Epidermal melanocyte (primary cell): Measurements from ENCODE around the gene SLC26A11.
A peak's percentile ranks its signal among the peaks of the same experiment; 100 is the strongest.
"Not testable (repeated sequence)": the region's sequence is repeated elsewhere in the genome, so short reads cannot be mapped to it uniquely, and the experiment has no call there.

Experiments used
- DNase-seq: peaks from one replicate; pipeline ENCODE4 v3.0.0; 2011; ENCODE audit warnings: low spot score; ENCODE audit not compliant: insufficient read length

Gene SLC26A11

DNA sequence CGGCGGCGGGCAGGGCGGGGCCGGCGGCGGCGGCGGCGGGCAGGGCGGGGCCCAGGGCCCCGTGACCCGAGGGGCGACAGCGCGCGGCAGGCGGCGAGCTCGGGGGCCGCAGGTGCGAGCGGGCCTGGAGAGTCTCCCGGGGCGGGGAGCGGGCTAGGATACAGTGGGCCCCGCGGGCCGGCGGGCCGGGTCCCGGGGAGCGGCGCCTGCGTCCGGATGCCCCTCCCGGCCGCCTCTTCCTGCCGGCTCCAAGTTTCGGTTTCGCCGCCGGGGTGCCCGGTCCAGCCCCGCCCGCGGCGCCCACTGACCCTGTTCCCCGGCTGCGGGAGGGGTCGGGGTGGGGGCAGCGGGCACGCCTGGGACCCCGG lies 40.5 kb downstream of the SLC26A11 start, which contains the start of gene RNF213:
TSS of gene RNF213 (plus strand) at position 62 of the 368 bp plus-strand sequence. CDS start 2,830 bp downstream, outside the sequence.
- peak; percentile 61 for DNase-seq

DNA sequence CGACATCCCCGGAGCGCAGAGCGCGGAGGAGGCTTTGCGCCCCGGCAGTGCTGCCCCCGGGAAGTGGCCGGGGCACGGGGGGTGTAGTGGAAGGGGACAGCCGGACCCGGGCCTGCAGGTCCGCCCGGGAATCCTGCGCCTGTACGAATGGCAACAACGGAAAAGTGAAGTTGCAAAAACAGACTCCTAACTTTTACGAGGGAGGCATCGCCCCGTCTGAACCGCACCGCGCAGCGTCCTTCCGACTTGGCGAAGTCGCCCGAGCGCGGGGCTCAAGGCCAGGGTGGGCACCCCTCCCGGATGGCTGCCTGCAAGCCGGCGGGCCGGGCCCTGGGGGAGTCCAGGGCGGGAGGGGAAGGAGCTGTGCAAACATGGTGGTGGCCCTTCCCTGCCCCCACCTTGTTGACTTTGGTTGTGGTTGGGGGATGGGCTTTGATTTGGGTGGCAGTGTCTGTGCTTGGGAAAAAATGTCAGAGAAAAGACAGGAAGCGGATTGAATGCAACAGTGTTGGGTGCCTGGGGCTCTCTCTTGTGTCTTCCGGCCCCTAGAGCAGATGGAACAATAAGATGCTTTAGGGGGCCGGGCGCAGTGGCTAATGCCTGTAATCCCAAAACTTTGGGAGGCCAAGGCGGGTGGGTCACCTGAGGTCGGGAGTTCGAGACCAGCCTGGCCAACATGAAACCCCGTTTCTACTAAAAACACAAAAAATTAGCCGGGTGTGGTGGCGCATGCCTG lies 41.1 kb downstream of the SLC26A11 start:
- peak; percentile 89 for DNase-seq

DNA sequence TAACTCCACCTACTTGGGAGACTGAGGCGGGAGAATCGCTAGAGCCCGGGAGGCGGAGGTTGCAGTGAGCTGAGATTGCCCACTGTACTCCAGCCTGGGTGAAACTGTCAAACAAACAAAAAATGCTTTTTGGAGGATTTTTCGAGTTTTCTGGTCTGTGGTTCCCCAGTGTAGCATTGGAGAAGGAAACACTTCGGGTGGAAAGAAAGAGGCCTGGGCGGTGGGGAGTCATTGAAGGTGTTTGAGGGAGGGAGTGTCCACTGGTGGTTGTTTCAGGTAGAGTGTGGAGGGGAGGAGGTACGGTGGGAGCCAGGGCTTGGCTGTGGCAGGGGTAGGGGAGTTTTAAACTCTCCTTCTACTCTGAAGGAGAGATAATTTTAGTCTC lies 41.7 kb downstream of the SLC26A11 start:
- no peak for DNase-seq

DNA sequence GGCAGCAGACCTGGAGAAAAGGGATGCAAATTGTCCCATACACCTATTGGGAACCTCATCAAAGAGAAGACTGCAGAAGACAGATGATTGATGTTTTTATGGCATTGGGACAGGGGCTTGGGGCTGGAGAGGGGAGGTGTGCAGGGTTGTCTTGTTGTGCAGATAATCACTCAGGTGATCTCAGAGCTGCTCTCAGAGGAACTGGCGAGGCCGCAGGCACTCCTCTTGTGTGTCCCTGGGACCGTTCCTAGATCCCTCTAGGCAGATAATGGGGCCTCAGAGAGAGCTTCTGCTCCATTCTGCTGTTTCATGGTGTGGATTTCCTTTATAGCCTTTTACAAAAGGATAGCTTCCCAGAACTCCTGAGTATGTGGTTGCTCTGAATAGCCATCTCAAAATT lies 42.1 kb downstream of the SLC26A11 start:
- no peak for DNase-seq

DNA sequence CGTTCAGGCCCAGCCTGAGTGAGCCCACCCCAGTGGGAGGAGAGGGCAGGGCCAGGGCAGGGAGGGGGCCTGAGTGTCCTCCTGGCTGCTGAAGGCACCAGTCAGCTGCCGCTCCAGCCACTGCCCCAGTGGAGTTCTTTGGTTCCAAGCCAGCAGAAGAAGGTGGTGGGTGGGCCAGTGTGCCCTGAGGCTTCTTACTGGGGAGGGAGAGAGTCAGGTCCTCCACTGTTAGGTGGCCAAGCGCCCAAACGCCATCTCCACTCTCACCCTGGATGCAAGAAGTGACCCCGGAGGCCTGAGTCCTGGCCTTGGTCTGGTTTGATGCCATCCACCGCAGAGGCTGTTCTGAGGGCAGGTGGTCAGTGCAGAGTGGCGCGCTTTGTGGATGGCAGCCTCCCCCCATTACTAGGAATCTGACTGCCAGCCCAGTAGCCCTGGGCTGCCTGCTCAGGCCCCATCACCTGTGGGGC lies 42.6 kb downstream of the SLC26A11 start:
- no peak for DNase-seq

DNA sequence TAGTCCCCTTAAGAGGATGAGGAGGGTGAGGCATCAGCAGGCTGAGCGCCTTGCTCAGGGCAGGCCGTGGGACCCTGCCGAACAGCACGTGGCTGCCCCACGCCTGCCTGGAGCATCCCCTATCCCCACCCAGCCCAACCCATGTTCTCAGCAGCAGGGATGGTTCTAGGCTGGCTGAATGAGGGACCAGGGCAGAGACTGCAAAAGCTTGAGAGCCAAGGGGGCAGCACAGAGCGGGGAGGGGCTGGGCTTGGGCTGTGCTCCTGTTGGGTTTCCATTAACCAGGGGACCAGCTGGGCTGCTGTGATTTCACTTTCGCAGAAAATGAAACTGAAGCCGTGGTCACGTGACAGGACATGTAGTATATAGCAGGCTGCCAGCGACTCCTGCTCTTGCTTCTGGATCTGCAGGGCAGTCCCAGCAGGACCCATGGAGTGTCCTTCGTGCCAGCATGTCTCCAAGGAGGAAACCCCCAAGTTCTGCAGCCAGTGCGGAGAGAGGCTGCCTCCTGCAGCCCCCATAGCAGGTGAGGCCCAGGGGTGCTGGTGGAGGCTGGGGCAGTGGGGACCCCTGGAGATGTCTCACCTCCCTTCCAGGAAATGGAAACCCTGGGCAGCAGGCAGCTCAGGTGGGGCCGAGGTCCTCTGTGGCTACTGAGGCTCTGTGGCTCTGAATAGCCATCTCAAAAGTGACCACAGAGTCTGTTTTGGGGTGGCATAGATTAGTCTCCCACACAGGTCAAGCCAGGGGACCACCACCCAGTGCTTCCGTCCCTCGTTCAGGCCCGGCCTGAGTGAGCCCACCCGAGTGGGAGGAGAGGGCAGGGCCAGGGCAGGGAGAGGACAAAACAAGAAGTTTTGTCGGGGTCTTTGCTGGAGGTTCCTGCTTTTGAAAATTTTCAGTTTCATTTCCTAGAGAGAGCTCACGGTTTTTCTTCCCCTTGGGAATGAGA lies 43.3 kb downstream of the SLC26A11 start:
- DNase-seq: peak; percentile 92

DNA sequence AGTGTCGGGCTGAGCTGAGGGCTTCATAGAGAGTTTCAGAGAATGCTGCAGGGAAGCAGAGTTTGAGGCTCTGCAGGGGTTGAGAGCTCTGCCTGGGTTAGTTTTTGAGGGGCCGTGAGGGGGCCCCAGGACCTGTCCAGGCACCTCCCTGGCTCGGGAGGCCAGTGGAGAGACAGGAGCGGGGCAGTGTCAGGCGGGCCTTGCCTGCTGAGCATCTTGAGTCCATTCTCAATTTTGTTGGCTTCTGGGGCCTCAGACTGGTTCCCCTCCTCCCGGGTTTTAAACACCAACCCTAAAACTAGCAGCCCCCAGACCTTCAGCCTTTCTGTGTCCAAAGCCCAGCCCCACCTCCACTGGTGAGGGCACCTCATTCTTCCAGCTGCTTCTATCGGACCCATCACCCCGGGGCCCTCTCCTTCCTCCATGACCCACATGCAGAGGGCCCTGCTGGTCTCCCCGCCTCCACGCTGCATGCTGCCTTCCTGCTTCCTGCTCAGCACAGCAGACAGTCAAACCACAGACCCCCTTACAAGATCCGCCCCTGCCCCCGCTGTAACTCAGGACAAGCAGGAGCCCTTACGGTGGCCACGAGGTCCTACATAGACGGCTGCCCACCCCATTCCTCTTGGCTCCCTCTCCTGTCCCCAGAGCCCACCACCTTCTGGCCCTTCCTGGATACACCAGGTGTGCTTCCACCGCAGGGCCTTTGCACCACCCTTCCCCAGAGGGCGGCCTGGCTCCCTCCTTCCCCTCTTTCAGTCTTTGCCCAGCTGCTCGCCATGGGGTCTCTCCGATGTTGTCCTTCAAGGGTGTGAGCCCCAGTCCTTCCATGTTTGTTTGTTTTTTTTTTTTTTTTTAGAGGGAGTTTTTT lies 44.2 kb downstream of the SLC26A11 start:
- DNase-seq: no peak

DNA sequence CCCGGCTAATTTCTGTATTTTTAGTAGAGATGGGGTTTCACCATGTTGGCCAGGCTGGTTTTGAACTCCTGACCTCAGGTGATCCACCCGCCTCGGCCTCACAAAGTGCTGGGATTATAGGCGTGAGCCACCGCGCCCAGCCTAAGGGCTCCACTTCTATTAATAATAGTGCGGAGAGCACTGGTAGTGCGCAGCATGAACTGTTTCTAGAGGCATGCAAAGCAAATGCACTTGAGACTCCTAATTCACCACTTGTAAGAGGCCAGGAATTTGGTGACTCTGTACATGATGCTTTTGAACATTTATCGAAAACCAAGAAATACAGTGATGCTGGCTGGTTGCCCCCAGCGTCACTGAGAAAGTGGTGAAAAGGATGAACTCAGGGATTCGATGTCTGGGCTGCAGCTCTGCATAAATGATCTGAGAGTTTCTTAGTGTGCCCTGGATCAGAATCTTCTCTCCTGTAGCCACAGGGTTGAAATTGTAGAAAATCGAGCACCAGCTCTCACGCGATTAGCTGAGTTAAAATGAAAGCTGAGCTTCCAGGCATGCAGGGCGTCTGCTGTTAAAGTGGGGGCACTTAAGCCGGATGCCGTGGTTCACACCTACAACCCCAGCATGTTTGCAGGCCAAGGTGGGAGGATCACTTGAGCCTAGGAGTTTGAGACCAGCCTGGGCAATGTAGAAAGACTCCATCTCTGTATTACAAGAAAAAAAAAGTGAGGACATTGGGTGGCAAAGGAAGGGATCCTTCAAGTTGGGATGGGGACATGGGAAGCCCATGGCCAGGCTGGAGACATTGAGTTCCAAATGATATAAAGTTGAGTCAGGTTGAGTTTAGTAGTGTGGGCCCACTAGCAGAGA lies 45.2 kb downstream of the SLC26A11 start:
- DNase-seq: no peak

DNA sequence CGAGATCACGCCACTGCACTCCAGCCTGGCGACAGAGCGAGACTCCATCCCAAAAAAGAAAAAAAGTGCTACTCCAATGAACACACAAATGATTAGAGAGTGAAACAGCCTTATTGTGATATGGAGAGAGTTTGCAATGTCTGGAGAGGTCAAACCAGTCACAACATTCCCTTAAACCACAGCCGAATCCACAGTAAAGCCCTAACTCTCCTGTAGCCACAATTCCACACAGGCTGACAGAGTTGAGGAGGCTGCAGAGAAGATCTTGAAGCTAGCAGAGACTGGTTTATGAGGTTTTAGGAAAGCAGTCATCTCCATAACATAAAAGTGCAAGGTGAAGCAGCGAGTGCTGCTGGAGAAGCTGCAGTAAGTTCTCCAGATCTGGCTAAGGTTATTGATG lies 47.2 kb downstream of the SLC26A11 start:
- no peak for DNase-seq

DNA sequence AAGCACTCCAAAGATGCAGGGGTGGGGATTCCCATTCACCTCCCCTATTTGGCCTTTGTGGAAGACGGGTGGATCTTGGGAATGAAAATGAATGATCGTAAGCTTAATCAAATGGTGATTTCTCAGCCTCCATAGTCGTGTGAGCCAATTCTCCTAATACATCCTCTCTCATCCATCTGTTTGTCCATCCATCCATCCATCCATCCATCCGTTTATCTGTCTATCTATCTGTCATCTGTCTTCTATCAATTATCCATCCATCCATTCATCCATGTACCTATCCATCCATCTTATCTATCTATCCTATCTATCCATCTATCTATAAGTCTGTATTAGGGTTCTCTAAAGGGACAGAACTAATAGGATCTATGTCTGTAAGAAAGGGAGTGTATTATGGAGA lies 48.2 kb downstream of the SLC26A11 start:
- DNase-seq: no peak

DNA sequence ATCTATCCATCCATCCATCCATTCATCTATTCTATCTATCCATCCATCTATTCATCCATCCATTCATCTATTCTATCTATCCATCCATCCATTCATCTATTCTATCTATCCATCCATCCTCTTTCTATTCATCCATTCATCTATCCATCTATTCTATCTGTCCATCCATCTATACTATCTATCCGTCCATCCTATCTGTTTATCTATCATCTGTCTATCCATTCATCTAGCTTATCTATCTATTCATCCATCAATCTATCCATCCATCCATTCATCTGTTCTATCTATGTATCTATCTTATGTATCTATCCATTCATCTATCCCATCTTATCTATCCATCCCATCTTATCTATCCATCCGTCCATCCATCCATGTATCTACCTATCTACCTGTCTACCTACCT lies 49.2 kb downstream of the SLC26A11 start:
- no peak for DNase-seq

DNA sequence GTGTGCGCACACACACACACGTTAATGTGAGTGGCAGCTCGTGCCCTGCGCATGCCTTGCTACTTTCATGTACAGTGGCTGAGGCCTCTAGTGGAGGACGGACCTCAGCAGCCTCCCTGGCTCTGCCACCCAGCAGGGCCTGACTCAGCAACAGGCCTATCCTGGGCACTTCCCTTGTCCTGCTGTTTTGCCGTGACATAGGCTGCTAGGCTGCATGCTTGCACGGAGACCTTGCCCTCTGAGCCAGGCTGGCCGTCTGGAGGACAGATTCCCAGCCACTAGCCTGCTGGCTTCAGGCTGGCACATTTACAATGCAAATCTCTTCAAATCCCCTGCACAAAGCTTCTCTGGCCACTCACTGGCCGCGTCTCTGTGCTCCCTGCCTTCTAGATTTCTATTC lies 49.9 kb downstream of the SLC26A11 start:
- no peak for DNase-seq

DNA sequence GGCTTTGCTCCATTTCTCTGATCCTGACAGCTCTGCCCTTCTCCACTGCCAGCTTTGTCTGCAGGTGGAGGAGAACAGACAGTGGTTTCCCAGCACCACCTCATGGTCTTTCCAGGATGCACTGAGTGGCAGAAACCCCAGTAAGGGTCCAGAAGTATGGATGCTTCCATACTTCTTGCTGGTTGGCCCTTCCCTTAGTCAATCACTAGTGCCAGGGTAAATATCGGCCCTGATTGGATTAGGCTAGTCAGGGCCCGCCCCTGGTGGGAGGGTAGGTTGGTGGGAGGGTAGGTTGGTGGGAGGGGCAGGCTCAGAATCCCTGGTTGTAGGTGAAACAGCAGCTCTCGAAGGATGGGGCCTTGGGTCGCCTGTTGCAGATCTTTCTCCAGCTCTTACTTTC lies 50.6 kb downstream of the SLC26A11 start:
- no peak for DNase-seq

DNA sequence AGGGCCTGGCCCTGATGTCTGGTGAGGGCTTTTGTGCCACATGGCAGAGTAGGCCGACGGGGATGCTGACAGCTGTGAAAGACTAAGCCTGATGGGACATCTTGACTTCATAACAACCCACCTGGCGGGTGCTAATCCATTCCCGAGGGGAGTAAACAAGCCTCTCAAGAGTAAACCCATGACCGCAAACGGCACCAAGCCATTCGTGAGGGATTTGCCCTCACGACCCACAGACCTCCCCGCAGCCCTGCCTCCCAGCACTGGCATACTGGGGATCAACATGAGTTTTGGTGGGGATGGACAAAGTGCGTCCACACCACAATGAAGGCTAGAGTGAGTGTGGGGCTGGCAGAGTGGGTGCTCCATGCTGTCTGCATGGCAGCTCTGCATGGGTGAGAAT lies 52.1 kb downstream of the SLC26A11 start:
- no peak for DNase-seq

DNA sequence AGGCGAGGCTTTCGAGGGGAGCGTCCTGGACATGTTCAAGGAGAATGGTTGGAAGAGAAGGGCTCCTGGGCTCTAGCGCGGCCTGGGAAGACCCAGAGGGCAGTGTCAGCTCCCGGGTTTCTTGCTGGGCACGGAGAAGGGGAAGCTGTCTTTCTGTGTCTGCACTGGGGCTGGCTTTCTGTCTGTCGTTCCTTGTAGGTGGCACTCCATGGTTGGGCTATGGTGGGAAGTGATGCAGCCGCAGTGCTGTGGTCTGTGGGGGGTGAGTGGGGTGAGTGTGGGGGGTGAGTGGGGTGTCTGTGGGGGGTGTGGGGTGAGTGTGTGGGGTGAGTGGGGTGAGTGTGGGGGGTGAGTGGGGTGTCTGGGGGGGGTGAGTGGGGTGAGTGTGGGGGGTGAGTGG lies 54.1 kb downstream of the SLC26A11 start:
- DNase-seq: no peak

DNA sequence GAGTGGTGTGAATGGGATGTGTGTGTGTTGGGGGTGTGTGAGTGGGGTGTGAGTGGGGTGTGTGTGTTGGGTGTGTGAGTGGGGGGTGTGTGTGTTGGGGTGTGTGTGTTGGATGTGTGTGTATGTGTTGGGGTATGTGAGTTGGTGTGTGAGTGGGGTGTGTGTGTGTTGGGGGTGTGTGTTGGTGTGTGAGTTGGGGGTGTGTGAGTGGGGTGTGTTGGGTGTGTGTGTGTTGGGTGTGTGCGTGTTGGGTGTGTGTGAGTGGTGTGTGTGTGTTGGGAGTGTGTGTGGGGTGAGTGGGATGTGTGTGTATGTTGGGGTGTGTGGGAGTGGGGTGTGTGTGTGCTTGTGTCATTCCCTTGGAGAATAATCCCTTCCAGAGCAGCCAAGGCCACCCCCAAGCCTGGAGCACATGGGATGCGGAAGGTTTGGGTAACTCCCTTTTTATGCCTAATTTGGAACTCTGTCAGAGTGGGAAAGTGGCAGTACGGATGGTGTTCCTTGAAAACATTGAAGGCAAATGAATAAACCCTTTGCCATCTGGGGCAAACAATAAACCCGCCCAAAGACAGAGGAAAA lies 54.7 kb downstream of the SLC26A11 start:
- no peak for DNase-seq

DNA sequence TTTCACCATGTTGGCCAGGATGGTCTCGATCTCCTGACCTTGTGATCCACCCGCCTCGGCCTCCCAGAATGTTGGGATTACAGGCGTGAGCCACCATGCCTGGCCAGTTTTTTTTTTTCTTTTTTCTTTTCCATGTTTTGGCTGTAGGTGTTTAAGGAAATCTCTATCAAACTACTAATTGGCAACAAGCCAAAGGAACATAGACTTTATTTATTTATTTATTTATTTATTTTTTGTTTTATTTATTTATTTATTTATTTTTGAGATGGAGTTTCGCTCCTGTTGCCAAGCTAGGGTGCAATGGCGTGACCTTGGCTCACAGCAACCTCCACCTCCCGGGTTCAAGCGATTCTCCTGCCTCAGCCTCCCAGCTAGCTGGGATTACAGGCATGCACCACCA lies 55.6 kb downstream of the SLC26A11 start:
- DNase-seq: not testable (repeated sequence)

DNA sequence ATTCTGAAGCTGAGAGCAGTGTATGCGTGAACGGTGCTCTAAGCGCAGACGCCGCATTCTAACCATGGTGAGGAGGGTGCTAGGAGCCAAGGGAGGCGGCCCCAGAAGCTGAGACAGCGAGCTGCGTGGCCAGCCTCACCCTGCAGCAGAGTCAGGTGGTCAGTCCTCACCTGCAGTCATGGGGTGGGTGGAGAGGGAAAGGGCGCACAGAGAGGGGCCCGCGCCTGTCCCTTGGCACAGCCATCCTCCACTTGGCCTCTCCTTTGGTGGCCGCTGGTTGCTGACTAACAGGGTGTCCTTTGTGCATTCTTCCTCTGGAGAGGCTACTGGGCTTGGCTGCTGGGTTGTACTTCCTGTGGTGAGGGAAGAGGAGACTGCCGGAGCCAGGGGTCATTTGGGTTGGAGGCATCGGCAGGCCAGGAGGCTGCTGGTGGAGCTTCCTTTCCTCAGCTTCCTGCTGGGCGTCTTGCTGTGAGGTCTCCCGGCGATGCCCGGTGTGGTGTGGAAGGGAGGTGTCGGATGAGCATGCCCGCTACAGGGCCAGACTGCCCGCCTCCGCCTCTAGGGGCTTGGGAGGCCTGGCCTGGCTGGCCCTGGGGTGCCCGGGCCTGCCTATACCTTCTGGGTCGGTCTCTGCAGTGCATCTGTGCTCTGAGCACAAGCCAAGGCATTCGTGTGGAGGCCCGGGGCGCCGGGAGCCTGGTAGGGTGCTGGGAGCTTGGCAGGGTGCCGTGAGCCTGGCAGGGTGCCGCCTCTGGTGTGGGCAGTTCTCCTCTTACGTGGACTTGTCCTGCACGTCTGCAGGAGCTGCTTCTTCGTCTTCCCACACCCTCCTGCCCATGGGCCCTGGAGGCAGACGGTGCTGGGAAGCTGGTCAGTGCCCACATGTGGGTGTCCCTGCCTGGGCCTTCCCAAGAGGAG lies 57.8 kb downstream of the SLC26A11 start:
- no peak for DNase-seq

DNA sequence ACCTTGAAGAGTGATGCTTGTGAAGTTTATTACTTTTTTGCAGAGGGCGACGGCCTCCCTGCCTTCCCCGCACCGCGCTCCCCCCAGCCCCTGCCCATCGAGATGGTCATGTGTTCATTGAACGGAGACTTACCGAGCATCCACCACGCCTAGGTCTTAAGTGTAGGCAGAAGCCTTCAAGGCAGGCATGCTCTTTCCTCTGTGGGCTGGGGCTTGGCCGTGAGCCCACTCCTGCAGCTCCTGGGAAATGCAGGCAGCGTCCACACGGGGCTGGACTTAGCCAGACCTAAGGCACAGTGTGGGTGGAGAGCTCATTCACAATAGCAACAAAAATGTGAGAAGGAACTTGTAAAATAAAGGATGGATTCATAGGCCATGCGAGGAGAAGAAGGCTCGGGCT lies 59.7 kb downstream of the SLC26A11 start:
- peak; percentile 95 for DNase-seq
